PFSK-1 (cell line): ENCODE measurements around the gene ZDHHC14.

Source experiments
- SIN3A ChIP-seq: IDR thresholded peaks from 2 replicates; pipeline ENCODE4 v1.6.1; 2012; ENCODE audit warnings: mild to moderate bottlenecking, low read length, moderate library complexity, borderline replicate concordance; ENCODE audit not compliant: insufficient read depth
- TF ChIP-seq, protein P1 (sequence below), 2 experiments: IDR thresholded peaks; 2 replicates each; pipeline versions ENCODE4 v1.6.1 to v1.8.0; 2011 to 2012; ENCODE audit warnings: low read depth in 2 of 2, low read length in 2 of 2, control low read depth in 1 of 2, inconsistent platforms in 1 of 2, mild to moderate bottlenecking in 1 of 2, moderate library complexity in 1 of 2; ENCODE audit not compliant: insufficient read depth in 1 of 2

DNA sequence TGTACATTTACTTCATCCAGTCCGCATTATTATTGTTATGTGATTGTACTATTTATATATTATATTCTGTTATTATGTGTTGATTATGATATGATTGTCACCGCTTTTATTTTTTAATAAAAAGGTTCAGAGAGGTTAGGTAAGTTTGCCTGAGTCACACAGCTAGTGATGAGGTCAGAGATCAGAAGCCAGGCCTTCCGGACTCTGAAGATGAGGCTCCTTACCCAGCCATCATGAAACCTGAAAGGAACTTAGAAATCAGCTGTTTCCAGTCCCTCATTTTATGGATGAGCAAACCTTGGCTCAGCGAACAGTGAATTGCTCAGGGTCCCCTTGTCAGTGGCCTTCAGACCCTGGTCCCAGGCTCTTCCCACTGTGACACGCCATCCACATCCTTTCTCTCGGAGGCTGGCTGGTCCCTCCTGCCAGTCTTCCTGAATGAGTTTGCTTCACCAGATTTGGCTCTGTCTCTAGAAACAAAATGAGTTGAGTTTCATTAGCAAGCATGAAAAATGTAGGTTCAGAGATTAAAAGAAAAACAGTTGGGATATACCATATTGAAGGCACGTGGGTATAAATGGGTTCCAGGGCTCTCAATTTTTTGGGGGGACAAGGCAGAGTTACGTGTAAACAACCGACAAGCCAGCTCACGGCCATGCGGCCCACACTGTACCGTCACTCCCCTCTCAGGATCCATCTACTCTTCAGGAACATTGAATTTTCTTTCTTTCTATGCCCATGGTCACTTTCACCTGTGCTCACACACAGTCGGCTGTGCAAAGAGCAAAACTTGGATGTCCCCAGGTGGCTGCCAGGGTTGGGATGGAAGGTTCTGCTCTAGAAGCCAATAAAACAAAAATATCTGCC is 132.9 kb downstream of the ZDHHC14 start:
- TF ChIP-seq, protein P1, sequence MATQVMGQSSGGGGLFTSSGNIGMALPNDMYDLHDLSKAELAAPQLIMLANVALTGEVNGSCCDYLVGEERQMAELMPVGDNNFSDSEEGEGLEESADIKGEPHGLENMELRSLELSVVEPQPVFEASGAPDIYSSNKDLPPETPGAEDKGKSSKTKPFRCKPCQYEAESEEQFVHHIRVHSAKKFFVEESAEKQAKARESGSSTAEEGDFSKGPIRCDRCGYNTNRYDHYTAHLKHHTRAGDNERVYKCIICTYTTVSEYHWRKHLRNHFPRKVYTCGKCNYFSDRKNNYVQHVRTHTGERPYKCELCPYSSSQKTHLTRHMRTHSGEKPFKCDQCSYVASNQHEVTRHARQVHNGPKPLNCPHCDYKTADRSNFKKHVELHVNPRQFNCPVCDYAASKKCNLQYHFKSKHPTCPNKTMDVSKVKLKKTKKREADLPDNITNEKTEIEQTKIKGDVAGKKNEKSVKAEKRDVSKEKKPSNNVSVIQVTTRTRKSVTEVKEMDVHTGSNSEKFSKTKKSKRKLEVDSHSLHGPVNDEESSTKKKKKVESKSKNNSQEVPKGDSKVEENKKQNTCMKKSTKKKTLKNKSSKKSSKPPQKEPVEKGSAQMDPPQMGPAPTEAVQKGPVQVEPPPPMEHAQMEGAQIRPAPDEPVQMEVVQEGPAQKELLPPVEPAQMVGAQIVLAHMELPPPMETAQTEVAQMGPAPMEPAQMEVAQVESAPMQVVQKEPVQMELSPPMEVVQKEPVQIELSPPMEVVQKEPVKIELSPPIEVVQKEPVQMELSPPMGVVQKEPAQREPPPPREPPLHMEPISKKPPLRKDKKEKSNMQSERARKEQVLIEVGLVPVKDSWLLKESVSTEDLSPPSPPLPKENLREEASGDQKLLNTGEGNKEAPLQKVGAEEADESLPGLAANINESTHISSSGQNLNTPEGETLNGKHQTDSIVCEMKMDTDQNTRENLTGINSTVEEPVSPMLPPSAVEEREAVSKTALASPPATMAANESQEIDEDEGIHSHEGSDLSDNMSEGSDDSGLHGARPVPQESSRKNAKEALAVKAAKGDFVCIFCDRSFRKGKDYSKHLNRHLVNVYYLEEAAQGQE (IDR thresholded peaks at IDR 0.05; ENCODE audit: insufficient read depth in 1 of 2, low read depth in 2 of 2, low read length in 2 of 2), result no peak
- no peak for TF ChIP-seq SIN3A
